Right ventricle myocardium inferior (tissue), 1 donor: ENCODE data around the gene CEP55. TPM values are rescaled to one million over a fixed set of nuclear protein-coding genes. Genes with fewer than 3 reads are reported as not detected.
A peak's percentile ranks its signal among the peaks of the same experiment; 100 is the strongest.

ENCODE experiments used
- ATAC-seq: fragments of 200-7000 bp; cut with Tn5 transposase; one replicate; pipeline ENCODE4 v1.9.1; 2020; ENCODE audit warnings: mild to moderate bottlenecking, moderate library complexity
- DNase-seq: peaks from one replicate; pipeline ENCODE4 v3.0.0; 2021; ENCODE audit errors: missing footprints
- intact Hi-C: fragments of 100-400 bp; cut with DNase I; formaldehyde crosslinking; loops from one replicate; pipeline ENCODE4 v1.11.0; 2022
- total RNA-seq: library from RNA; stranded (reverse); fragmentation: NEBNext Ultra II Directional; extraction: Animal tissue kit (Norgen Biotek cat#: 25700); gene quantifications from one replicate; pipeline ENCODE4 v1.2.1, GENCODE V29; 2021
- donor health status: DM: no; HTN: yes; CAD: no; lungs with severe emphysema.

The CEP55 gene
- total RNA-seq, 1 donor from 2014 or later = 1.4 TPM

DNA sequence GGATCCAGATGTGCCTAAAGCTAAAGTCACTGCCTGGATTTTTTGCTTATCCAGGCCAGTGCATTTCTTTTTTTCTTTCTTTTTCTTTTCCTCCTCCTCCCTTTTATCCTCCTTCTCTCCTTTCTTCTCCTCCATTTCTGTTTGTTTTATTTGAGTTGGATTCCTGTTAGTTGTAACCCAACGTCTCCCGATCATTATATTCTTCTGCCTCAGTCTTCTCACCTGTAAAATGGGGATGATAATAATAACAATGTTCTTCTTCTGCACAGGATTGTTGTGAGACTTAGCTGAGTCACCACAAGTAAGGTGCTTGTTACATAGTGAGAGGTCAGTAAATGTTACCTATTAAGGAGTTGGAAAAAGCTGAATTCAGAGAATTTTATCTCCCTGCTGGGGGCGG lies 56.4 kb downstream of the CEP55 start:
- DNase-seq = no peak
- no peak for ATAC-seq
- intact Hi-C loops = loop anchor here (5.0 kb wide), 1 partner anchor 125 kb away; no protein-coding TSS in a partner anchor

DNA sequence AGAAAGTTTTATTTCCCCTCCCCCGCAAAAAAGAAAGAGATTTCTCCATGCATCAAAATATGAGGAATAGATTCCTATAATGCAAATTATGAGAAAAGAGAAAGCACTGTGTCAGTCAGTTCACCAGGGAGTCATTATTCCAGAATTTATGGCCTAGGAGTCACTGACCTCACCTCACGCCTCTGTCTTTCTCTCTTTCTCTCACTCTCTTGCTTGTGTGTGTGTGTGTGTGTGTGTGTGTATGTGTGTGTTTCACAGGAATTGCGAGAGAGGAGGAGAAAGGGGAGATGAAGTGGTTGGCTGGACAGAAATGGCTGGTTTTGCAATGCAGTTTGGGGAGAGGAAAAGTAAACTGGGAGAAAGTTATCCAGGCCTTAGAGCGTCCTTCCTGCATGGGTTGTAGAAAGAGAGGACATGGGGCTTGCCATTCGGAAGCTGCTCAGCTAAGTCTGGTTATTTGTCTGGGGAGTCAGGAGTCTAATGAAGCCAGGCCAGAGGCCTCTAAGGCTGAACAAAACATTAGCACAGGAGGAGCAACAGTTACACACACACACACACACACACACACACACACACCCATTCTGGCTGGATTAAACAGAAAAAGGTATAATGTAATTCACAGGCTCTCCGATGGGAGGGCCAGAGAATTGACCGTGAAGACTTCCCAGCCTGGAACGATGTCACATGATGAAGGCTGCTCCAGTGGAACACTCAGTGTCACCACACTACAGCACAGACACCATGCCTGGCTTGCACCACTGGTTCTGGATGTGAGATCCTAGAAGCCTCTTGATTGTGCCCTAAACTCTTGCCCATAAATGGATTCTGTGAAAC lies 57.3 kb downstream of the CEP55 start:
- ATAC-seq (no peak), DNase-seq (no peak)
- intact Hi-C loops = loop anchor here (1.0 to 5.0 kb wide), 2 partner anchors 38 to 124 kb away; no protein-coding TSS in a partner anchor

DNA sequence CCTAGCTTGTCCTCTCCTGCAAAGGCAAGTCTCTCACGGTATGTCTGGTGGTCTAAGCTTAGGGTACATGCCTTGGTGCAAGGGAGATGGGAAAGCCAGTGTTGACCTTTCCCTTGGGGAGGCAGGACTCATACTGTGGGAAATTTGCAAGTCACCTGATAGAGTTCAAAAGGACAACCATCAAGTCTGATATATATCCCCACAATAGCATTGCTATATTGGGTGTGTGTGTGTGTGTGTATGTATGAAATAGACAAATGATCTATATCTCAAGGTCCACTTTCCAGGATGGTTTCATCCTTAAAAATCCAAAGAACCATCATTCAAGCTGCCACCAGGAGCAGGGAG lies 57.9 kb downstream of the CEP55 start:
- intact Hi-C loops = loop anchor here (1.0 to 5.0 kb wide), 2 partner anchors 37 to 123 kb away; no protein-coding TSS in a partner anchor
- ATAC-seq (no peak), DNase-seq (no peak)

DNA sequence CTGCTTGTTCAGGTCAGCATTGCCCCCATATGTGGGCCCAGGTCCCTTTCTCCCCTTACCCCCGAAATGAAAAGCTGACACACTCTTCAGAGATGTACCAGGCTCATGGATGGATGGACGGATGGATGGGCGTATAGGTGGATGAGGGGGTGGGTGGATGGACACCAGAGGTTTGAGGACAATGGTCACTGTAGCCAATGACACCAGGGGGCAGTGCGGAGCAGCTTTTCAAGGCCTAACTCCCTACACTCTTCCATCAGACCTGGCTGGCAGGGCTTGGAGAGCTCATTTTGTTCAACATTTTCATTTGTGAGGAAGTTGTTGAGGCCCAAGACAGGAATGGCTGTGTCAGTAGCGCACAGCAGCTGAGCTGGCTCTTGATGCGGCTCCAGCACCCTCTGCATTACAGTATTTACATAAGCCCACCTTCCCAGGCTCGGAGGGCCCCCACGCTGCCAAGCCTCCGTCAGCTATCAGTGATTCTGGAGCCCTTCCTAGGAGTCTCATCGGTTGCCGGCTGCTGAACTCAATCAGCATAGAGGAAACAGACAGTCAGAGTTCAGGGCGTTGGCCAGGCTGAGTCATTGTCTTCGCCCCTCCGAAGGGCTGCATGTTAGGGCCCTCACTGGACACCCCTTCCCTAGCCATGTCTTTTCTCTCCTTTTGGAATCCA lies 58.5 kb downstream of the CEP55 start:
- DNase-seq (peak; percentile 81), ATAC-seq (peak; percentile 75)
- intact Hi-C loops = loop anchor here (1.0 to 5.0 kb wide), 2 partner anchors 36 to 122 kb away; no protein-coding TSS in a partner anchor

DNA sequence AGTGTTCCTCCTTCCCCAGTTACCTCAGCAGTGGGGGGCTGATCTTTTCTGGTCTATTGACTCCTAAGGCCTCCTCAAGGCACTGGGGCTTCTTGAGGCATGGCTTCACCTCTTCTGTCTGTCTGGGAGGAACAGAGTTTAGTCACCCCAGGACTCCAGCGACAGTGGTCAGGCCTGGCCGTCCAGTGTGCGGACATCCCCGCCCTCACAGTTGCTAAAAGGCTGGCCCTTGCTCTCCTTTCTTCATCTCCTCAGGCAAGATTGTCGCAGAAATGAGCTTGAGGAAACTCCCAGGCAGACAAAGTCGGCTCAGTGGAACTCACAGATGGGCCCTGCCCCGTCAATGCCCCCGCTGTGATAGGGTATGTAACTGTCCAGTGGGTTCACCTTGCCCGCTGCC lies 63.1 kb downstream of the CEP55 start:
- no peak for DNase-seq
- intact Hi-C loops = no loop called here
- ATAC-seq = no peak

DNA sequence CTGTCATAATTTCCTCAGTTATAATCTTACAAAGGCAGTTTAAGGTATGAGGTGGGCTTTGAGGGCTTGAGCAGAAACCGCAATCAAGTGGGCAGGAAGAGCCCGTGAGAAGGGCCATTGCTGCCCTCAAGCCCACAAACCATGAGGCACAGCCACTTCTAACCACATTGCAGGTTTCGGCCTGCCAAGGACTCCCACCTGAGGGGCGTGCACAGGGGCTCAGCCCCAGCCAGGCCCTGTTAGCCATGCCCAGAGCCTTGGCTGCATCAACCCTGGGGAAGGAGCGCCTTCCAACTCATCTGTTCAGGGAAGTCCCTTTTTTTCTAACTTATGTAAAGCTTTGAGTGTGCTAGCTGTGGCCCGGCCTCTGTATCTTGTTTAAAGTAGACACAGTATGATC lies 64.1 kb downstream of the CEP55 start:
- ATAC-seq (no peak), DNase-seq (no peak)
- intact Hi-C loops = no loop called here

DNA sequence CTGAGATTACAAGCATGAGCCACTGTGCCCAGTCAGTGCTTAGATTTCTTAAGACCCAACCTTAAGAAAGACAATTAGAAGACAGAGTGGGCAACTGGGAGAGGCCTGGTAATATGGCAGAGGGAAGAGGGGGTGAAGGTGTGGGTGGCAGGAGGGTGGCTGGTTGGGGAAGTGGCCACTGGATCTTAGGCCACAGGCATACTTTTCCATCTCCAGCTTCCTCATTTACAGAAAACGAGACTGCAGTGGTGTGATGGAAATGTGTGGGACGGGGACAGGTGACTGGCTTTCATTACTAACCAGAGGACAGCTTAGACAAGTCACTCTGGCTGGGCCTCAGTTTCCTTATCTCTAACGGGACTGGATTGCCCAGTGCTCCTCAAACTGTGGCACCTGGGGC lies 69.0 kb downstream of the CEP55 start:
- no peak for ATAC-seq
- no peak for DNase-seq
- intact Hi-C loops = no loop called here

DNA sequence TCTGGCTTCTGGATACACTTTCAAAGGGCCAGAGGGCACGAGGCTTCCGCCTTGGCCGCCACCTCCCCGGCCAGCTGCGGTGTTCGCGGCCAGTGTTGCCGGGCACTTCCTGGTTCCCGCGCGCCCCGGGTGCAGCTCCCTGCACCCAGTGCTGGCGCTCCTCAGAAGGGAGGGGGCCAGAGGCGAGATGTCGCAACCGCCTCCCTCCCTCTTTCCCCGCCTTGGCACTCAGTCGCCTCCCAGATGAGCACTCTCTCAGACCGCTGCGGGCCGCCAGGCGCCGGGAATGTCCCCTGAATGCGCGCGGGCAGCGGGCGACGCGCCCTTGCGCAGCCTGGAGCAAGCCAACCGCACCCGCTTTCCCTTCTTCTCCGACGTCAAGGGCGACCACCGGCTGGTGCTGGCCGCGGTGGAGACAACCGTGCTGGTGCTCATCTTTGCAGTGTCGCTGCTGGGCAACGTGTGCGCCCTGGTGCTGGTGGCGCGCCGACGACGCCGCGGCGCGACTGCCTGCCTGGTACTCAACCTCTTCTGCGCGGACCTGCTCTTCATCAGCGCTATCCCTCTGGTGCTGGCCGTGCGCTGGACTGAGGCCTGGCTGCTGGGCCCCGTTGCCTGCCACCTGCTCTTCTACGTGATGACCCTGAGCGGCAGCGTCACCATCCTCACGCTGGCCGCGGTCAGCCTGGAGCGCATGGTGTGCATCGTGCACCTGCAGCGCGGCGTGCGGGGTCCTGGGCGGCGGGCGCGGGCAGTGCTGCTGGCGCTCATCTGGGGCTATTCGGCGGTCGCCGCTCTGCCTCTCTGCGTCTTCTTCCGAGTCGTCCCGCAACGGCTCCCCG lies 70.2 kb downstream of the CEP55 start, which contains the start of gene FFAR4:
FFAR4 (plus strand) TSS at position 231 of the 842 bp plus-strand sequence; CDS start at position 287, 56 bp downstream.
- intact Hi-C loops = no loop called here
- ATAC-seq (peak; percentile 66), DNase-seq (peak; percentile 82)

DNA sequence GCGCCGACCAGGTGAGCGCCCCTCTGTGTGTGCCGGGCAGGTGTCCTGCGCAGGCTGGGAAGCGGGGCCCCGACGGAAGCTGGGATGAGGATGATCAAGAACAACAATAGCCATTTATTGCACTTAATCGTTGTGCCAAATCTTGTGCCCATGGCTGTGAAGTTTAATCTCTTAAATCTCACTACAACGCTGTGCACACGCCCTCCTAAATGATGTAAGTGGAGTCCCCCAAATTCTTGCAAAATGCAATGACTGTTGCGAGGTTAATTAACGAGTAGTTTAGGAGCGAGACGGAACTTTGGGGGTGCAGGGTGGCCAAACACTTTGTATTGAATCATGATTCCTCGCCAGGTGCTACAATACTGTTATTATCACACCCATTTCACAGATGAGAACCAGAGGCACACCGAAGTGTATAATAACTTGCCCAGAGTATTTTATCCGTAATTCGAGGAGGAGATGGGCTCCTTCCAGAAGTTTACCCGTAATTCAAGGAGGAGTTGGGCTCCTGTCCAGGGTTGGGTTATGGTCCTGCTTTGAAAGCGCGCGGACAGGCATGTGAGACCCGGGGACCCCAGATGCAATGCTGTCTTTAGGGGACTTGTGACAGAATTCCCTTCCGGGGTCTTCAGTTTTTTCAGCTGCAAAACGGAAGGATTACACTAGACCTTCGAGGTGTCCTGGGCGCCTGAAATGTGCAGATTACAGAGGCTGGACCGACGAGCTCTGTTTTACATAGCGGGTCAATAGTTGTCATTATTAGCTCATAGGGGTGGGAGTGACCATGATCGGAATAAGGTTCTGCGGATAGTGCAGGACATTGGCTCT lies 71.1 kb downstream of the CEP55 start:
- DNase-seq (no peak), ATAC-seq (no peak)
- intact Hi-C loops = no loop called here

DNA sequence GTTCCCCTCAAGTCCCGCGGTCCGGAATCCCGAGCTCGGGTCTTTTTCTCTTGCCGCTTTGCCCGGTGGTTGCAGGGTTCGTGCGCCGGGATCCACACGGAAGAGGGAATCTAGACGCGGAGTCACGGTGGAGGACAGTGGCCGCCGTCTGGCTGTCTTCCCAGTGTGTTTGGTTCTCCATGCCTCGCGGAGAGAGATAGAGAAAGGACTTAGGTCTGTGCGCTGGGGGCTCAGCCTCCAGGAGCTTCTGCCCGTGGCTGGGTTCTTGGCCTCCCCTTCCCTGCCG lies 71.6 kb downstream of the CEP55 start:
- no peak for DNase-seq
- no peak for ATAC-seq
- intact Hi-C loops = no loop called here

DNA sequence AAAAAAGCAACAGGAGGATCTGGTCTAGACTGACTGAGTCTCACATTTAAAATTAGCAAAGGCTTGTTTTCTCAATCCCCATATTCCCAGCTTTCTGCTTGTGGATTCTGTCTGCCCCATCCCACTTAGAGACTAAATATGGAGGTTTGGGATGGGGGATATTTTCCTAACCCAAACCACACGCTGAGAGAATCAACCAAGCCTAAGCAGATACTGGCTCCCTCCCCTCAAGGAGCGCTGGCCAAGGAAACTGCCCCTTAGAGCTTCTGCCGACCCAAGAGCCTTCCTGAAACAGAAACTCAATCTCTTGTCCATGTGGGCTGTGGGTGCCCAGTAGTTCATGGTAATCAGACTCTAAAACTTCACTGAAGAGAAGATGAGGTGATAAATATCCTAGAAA lies 74.0 kb downstream of the CEP55 start:
- intact Hi-C loops = no loop called here
- DNase-seq = no peak
- no peak for ATAC-seq

DNA sequence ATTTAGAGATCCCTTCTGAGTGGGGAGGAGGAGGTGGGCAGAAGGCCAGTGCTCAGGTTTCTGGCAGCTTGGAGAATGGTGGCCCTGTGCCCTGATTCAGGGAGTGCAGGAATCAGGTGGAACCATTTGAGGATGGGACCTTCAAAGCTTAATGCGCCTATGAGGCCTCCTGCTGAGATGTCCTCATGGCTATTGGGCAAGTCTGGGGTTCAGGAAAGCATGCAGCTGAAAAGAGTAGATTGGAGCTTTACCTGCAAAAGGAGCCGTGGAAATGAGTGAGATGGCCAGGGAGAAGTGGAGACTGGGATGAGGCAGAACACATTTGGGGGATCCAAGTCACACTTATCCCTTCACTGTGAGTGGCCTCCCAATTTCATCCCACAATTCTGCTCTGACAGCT lies 76.2 kb downstream of the CEP55 start:
- intact Hi-C loops = no loop called here
- ATAC-seq = no peak
- DNase-seq = no peak

DNA sequence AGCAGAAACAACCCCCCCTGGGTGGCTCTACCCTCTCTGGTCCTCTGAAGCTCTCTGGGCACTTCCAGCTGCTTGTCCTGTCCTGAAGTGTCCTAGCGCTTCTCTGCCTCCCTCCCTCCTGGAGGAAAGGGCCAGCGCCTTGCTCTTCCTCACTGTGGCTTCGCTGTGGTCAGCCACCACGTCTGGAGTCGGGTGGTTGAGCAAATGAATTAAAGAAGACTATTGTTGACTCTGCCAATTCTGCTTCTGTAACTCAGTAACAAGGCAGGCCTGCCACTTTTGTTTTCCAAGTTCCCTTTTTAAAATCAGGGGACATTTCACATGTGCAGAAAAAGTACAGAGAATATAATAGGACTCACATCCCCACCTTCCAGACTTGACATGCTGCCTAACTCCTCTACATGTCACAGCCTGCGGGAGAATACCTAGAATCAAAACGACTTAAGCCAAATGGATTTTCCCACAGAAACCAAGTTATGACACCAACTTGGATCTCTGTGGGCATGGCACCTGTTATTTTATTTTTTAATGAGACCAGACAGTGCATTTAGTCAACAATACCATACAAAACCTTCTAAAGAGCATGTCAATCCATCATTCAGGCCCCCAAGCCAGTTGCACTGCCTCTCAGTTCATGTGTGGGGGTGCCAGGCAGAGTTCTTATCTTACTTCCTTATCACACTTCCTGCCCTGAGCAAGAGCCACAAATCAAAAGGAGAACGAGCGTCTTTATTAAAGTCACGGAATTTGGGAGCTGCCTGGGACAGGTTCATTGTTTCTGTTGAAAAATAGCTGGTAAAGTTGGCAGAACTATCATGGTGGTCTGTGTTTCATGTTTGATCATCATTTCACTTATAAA lies 76.9 kb downstream of the CEP55 start:
- ATAC-seq (peak; percentile 75), DNase-seq (peak; percentile 78)
- intact Hi-C loops = no loop called here

DNA sequence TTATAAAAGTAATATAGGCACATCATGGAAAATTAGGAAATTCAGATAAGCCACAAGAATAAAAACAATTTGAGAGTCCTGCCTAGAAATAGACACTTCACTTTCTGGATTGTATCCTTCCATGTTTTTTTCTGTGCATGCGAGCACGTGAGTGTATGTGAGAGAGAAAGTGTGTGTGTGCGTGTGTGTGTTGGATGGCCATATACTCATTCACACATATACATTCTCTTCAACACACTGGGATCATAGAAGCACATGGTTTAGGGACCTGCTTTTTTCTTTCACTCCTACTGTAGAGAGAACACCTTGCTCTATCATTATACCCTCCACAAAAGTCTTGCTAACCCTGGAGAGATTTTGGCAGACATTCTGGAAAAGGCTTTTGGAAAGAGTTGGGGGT lies 77.5 kb downstream of the CEP55 start:
- intact Hi-C loops = no loop called here
- no peak for ATAC-seq
- DNase-seq = no peak

DNA sequence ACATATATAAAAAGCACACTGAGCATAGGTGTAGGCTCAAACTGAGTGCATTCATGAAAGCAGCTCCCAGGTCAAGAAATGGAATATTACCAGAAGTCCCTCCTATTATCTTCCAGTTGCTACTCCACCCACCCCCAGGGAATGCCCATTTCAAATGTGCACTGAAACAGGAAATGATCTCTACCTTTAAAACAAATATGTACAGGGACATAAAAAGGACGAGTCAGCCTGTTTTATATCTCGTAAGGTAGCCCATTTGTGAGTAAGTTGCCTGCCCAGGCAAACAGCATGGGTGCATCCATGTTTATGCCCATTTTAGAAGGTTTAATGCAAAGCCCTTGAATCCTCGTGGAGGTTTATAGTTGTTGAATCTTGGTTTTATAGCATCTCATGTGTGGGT lies 80.5 kb downstream of the CEP55 start:
- ATAC-seq = no peak

DNA sequence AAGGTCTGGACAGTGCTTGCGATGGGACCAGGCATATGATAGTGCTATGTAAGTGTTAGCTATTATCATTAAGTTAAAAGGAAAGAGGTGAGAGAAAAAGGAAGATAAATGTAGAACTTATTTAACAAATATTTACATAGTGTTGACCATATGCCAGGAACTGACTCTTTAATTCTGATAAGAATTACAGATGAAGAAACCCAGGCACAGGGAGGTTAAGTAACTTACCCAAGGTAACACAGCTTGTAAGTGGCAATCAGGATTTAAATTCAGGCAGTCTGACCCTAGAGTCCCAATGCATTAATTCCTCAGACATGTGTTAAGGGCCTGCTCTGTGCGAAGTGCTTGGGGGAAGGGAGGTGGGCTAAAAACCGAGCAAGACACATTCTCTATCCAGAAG lies 81.2 kb downstream of the CEP55 start:
- intact Hi-C loops = no loop called here
- DNase-seq (no peak), ATAC-seq (no peak)

More for the DNA sequence above, 80.5 kb downstream of the CEP55 start:
- DNase-seq = no peak
- intact Hi-C loops = no loop called here
